NCI-H187 (cell line): Measurements from ENCODE around the gene RTKN2.

Experiments
- DNase-seq, 2 experiments: peaks; one replicate each; lab custom pipeline; 2025; lab: John Stamatoyannopoulos, UW

The RTKN2 gene

DNA sequence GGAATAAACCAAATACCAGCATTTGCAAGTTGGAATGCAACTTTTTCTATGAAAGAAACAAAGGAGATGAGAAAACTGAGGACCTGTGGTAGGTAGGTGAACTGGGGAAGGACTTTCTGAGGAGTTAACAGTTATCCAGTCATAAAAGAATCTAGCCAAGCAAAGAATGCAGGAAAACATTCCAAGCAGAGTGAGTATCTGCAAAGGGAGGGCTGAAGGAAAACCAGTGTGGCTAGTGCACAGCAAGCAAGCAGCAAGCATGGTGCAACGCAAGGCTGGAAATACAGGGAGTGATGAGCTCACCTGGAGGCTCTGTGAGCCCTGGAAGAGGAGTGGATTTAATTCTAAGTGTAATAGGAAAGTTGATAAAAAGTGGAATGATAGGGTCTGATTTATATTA, 44.0 kb downstream of the RTKN2 start:
- no peak for DNase-seq

DNA sequence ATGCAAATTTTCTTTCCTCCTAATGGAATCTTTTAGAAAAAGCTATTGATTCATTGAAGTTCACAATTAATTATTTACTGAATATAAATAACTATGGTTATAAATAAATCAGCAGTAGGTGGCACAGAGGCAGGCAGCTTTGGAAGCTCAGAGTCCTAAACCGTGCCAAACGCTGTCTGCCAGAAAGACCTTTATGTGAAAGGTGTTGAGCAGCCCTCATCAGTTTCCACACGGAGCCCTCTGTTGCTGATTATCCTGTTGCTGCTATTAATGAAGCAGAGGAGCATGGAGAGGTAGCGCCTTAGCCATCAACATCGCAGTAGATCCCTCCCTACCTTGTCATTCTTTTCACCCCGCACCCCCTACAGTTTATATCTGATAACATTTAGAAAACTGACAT, 51.0 kb downstream of the RTKN2 start:
- DNase-seq: no peak

DNA sequence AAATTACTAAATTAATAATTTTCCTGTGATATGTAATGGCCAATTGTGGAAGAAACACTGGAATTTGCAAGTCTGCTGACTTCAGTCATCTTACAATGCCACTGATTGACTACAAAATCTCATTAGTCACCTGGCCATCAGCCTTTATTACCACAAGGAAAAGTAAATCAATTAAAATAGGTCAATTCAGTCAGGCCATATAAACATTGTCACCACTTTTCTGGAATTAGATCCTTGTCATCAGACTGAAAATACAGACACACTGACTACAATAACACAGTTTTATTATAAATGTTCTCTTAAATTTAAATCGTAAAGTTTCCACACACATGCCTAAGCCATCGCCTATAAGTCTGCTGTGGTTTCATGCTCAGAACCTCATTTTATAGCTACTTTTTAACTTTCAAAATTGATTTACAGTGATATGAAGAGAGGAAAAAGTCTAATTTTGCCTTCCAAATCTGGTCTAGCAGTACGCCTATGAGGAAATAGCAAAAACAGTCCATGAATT, 54.2 kb downstream of the RTKN2 start:
- no peak for DNase-seq

DNA sequence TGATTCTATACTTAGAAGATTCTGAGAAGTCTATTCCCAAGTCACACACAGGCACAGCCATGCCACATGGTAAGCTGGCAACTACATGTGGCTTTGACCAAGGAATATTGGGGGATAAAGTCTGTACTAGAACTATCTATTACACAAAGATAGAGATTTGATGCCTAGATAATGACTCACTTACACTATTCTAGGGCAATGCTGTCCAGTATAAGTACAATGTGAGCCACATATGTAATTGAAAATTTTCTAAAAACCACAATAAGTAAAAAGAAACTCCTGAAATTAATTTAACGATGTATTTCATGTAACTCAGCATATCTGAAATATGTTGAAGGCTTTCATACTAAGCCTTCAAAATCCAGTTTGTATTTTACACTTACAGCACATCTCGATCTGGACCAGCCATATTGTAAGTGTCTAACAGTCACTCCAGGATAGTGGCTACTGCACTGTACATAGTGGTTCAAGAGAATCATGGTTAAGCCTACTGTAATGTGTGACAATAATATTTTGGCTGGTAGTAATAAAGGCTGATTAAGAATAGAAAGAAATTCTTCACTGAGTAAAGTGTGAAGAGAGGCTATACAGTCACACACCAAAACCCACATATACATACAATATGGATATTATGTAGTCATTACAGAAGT, 62.8 kb downstream of the RTKN2 start:
- no peak for DNase-seq

DNA sequence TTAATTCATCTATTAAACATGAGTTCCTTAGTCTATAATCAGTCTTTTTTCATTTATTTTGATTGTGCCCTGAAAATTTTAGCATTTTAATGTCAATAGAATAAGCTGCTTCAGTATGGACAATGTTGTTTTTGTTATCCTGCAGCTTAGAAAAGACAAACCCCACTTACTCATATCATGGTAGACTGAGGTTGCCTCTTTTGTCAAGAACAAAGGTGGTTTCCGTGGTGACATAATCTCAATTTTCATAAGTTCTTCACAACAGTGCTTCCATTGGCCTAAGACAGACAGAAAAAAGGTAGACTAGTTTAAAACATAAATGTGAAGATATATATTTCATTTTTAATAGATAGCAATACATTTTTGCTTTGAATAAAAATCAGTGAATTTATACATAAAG, 69.1 kb downstream of the RTKN2 start:
- no peak for DNase-seq

DNA sequence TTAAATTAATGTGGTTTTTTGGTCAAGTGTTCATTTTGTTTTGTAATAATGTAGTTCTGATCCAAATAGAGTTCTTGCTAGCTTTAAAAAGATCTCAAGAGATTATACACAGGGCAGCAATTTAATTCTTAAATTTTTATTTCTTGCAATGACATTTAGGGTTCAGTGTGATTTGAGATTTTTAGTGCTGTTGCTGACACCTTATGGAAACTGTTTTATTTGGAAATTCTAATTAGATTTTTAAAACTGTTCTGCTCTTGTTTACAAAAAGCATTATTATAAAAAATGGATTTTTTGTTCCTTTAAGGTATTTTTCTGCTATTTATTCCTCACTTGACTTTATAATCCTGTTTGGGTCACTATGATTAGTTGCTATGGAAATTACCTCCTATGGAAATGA, 72.1 kb downstream of the RTKN2 start:
- no peak for DNase-seq

DNA sequence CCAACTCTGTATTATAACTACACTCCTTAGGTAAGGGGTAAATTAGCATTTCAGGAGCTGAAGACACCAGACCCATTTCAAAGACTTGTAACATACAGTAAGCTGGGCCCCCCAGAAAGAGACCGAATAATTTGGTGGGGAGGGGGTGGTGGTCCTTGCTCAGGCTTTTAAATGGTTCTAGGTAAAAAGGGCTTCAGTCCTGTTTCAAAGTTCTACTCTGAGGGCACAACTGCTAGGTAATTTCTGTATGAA, 73.0 kb downstream of the RTKN2 start:
- no peak for DNase-seq

DNA sequence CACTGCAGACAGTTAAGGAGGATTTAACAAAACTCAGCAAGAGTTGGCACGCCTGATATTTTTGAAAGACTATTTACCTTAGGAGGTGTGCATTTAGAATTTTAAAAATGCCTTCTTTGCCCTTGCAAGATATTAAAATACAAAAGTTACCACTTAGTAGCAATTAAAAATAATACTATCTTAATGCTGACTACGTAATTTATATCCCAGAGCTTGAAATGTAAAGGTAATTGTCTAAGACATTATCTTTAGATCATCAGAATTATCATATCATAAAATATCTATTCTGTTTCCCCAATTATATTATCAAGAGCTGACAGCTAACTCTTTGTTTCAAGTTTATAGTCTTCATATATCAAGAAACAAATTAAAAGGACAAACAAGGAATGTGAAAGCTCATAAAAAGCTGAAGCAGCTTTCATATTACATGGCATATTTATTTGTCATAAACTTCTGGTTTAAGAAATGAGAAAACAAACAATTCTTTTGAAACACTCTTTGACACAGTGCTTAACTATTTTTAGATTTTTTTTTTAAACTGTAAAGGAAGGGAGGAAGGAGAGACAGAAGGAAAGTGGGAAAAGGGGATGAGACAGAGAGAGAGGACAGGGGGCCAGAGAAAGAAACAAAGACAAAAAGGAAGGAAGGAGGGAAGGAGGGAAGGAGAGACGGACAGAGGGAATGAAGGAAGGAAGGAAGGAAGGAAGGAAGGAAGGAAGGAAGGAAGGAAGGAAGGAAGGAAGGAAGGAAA, 73.5 kb downstream of the RTKN2 start:
- no peak for DNase-seq

DNA sequence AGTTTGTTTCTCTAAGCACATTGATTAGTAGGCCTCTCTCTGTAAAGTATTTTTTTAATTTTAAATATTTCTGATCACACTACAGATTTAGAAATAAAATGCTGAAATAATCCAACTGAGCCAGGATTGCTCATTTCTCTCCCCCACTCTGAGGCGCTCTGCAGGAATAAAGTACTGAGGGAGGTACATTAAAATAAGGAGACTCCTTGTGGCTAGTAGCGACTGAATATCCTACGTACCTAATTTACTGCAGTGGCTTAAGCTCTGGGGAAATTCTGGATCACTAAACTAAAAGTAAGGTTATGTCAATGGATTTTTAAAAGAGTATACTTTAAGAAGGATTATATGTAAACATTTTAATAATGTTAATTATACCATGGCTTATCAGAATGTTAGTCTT, 75.2 kb downstream of the RTKN2 start:
- no peak for DNase-seq

DNA sequence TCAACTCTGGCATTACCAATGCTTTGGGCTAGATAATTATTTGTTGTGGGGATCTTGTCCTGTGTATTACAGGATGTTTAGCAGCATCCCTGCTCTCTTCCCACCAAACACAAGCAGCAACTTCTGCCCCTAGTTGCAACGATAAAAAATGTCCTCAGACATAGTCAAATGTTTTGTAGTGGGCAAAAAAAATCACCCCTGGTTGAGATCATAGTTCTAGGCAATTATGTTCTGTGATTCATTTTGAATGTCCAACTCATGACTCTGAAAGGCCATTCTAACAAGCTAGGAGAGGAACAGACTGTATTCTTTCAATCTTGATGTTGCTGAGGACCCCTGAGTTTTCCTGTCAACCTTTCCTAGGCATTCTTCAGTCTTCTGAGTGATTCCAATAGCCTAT, 79.5 kb downstream of the RTKN2 start:
- DNase-seq: no peak

DNA sequence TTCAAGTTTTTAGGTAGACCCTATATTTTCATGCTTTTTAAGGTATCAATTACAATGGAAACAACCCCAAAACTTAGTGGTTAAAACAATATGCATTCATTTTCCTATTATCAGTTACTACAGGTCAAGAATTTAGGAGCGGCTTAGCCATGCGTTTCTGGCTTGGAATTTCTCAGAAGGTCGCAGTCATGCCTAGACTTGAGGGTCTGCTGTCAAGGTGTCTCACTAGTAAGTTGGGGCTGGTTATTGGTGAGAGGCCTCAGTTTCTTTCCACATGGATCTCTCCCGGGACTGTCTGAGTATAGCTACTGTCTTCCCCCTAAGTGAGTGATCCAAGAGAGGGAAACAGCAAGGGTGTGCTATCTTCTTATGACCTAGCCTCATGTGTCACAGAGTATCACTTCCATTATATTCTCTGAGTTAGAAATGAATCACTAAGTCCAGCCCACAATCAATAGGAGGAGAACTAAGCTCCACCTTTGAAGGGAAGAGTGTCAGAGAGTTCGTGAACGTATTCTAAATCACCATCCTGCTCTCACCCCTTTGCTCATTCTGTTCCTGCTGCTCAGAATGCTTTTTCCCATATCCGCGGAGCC, 80.5 kb downstream of the RTKN2 start:
- DNase-seq: no peak

DNA sequence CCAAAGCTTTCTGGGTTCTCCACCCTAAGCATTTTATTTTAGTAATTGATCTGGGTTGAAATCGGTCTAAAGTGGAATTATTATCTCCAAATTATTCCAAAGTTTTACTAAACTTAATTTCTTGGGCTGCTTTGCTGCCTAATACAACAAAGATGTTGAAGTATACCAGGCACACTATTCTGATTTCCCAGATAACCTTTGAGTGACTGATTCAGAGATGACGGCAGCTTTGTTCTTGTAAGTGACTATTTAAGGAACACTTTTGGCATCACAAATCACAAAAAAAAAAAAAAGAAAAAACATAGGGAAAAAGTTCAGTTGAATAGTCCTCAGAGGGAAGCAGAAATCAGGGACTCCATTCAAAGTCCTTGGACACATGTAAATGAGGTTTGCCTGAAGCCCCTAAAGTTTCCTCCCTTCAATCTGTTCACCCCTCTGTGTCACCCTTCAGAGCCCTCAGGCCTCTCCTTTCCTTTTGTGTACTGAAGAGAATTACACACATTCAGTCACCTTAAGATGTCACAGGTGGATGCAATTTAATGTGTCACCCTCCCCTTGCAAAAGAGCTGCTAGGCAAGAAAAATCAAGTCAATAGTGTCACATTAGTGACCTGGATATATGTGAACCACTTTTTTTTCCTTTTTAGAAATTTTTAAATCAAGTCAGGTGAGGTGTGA, 81.5 kb downstream of the RTKN2 start:
- DNase-seq: no peak

DNA sequence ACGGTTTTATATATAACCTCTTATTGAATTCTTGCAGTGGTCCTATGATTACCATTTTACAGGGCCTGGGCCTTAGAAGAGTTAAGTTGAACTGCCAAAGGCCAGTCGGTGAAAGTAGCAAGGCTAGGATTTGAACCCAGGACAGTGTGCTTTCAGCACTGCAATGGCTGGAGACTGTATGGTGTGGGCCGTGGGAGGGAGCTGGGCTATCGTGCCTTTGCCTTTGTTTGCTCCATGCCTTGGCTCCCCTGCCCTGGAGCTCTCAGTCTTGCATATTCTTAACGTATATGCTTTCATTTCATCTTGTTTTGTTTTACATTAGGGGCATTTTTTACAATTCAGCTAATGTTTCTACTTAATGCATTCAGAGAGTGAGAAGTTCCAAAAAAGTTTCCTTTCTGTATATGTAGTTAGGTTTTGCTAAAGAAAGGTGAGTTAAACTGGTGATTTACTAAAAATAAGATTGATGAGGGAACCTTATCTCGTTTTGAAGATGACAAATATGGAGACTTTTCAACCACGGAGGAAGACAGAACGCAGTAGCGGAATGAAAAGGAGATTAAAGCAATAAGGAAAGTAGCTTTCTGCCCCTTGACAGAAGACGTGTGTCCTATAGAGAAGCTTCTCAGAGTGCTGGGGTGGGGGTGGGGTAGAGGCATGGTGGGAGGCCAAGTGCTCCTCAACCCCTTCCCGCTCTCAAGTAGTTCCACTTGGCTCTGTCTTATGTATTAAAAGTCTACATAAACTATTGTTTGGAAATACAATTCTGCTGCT, 82.5 kb downstream of the RTKN2 start:
- DNase-seq: no peak

DNA sequence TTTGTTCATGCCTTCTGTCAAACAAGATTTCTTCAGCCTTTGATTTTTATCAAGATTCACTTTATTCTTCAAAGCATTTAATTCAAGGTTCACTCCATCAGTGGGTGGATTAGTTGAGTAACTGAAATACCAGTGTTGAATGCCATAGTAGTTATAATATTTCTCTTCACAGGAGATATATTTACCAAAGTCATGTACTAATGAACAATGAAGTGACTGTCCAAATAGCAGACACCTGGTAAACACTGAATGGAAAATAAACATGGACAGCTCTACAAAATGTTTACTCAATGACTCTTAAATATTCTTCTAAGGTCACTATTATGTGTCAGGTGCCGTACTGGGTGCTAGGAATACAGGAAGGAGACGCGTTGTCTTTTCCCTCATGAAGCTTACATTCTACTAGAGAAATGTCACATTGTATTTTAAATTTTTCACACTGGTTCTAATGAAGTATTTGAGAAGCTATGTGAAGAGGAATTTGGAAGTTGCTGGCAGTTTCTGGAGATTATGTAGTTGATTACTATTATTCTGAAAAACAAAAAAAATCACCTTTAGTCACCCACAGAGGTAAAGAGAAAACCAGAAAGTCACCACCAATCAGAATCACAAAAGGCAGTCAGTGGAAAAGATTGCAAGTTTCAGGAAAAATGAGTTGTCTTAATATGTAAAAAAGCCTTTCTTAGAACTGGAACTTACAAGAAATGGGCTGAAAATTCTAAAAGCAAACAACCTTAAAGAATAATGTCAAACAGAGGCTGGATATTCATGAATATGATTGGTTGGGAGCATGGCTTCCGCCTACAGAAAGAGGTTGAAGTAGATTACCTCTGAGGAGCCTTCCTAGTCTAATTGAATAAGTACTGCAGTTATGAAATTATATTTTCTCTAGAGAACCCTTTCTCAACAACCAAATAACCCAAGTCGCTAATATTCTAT, 84.5 kb downstream of the RTKN2 start:
- no peak for DNase-seq

DNA sequence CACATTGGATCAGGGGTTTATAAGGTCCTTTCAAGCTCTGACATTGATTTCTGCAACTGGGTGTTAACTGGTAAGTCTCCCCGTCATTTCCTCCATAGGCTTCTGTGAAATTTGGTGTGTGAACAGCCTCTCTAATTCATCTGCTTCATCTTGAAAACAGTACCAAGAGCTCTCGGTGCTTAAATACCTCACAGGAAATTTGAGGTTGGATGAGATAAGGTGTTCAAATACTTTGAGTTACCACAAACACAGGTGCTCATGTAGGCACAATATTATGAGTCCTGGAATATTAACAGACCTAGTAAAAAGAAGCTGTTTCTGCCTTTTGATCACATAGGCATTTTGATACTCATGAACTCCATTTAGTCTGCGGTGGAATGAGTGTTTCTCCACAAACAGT, 85.2 kb downstream of the RTKN2 start:
- DNase-seq: no peak

DNA sequence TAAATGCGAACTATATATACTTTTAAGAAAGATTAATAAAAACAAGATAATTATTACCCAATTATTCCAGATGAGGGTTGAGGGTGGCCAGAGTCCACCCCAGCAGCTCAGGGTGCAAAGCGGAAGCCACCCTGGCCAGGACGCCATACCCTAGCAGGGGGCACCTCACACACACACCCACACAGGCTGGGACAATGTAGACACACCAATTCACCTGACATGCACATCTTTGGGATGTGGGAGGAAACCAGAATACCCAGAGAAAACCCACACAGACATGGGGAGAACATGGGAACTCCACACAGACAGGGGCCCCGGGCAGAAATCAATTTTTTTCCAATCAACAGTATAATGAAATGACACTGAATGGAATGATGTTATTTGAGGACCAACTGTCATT, 86.0 kb downstream of the RTKN2 start:
- no peak for DNase-seq

DNA sequence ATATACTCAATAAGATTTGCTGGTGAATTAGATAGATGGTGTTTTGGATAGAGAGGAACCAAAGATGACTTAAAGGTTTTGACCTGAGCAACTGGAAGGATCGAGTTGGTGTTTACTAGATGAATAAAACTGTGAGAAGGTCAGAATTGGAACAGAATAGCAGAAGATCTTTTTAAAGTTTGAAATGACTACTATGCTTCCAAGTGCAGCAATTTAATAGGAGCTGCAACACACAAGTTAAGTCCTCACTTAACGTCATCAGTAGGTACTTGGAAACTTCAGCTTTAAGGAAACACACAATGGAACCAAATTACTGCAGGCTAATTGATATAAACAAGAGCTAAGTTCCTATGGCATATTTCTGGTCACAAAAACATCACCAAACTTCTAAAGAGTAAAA, 86.5 kb downstream of the RTKN2 start:
- no peak for DNase-seq

DNA sequence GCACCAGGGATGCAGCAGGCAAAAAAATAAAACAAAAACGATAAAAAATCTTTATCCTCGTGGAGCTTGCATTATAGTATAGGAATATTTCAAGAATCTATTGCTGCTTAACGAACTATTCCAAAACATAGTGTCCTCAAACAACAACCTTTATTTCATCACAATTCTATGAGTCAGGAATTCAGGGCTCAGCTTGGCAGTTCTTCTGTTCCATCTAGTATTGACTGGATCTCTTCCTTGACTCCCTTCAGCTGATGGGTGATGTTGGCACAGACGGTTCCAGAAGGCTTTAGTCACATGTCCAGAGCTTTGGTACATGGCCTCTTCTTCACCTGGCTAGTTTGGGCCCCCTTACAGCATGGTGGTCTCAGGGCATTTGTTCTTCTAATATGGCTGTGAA, 88.0 kb downstream of the RTKN2 start:
- DNase-seq: no peak

DNA sequence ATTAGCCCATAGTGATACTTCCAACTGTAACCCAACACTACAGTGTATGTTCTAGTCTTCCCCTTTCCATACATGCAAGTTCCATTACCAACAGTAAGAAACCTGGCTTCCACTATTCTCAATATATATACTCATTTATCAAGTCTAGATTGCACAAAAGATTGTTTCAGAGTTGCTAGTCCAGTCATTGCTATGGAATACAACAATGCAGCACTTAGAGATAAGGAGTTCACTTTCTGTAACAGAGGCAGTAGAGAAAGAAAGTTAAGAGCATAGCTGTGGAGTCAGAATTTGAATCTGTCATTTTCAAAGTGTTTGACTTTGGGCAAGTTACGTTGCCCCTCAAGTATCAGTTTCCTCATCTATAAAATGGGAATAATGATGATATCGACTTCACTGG, 90.1 kb downstream of the RTKN2 start:
- DNase-seq: no peak

DNA sequence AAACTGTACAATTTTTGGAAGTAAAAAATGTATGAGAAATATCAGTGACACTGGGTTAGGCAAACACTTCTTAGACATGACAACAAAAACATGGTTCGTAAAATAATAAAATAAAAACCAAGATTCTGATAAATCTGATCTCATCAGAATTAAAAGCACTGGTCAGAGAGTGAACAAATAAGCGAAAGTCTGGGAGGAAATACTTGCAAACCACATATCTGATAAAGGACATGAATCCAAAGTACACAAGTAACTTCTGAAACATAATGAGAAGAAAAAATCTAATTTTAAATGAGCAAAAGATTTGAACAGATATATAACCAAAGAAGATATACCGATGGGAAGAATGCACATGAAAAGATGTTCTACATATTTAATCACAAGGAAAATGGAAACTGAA, 91.5 kb downstream of the RTKN2 start:
- DNase-seq: no peak

DNA sequence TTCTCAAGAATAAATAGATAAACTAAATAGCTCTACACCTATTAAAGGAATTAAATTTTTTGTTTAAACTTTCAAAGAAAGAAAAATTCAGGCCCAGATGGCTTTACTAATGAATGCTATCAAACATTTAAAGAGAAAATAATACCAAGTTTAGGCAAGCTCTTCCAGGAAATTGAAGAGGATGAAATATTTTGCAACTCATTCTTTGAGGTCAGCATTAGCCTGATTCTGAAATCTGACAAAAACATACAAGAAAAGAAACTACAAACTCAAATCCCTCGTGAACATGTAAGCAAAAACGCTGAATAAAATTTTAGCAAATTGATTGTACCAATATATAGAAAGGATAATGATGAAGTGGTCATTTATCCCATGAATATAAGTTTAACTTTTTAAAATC, 93.4 kb downstream of the RTKN2 start:
- DNase-seq: no peak
